SK-N-SH (cell line): ENCODE data around the gene VPS36. TPM values are rescaled to one million over a fixed set of nuclear protein-coding genes. Genes with fewer than 3 reads are reported as not detected.
A peak's percentile ranks its signal among the peaks of the same experiment; 100 is the strongest.
"Not testable (repeated sequence)": the region's sequence is repeated elsewhere in the genome, so short reads cannot be mapped to it uniquely, and the experiment has no call there.

Experiments used
- CTCF ChIA-PET: fragments of 300-600, 350-600 bp; formaldehyde crosslinking; extraction: SDS; loops from one replicate; lab custom pipeline; 2021; lab: Yijun Ruan, JAX
- POLR2A ChIA-PET: fragments of 350-600 bp; sonication (Branson Sonifier 250); formaldehyde crosslinking; extraction: SDS; loops from one replicate; lab custom pipeline; 2020; ENCODE audit warnings: antibody characterized with exemption, inconsistent platforms; lab: Yijun Ruan, JAX
- DNase-seq: peaks from one replicate; pipeline ENCODE4 v3.0.0; 2012
- H2AFZ ChIP-seq: fragments of 200-600 bp; sonication (generic); 2 replicates; pipeline ENCODE4 v1.8.1; 2016; ENCODE audit warnings: antibody characterized with exemption, mild to moderate bottlenecking, low read depth
- H3F3A ChIP-seq: fragments of 200-600 bp; sonication (generic); replicated peaks from 2 replicates; pipeline ENCODE3; 2016; ENCODE audit warnings: antibody characterized with exemption, mild to moderate bottlenecking; ENCODE audit not compliant: insufficient read depth
- H3K27ac ChIP-seq, 2 experiments: fragments of 200-500 bp in 1 of 2; fragments of 200-600 bp in 1 of 2; sonication (Bioruptor generic) in 1 of 2; sonication (generic), shearing (Covaris generic) in 1 of 2; 2 replicates each; pipeline versions ENCODE4 v1.5.1 to v1.6.1; 2014 to 2016; ENCODE audit warnings: low read depth in 2 of 2, inconsistent platforms in 1 of 2, low read length in 1 of 2, mild to moderate bottlenecking in 1 of 2, mixed read lengths in 1 of 2
- H3K27me3 ChIP-seq: fragments of 200-600 bp; sonication (generic), shearing (Covaris generic); 2 replicates; pipeline ENCODE4 v1.6.1; 2016; ENCODE audit warnings: mixed run types; ENCODE audit not compliant: insufficient read depth
- H3K36me3 ChIP-seq, 2 experiments: fragments of 200-500 bp in 1 of 2; fragments of 200-600 bp in 1 of 2; sonication (Bioruptor generic) in 1 of 2; sonication (generic) in 1 of 2; replicated peaks in 1 of 2; 2 replicates each; pipeline versions ENCODE3 to v1.5.1; 2014 to 2016; ENCODE audit warnings: low read length in 1 of 2, mild to moderate bottlenecking in 1 of 2; ENCODE audit not compliant: insufficient read depth in 2 of 2, control insufficient read depth in 1 of 2
- H3K4me1 ChIP-seq, 2 experiments: fragments of 200-500 bp in 1 of 2; fragments of 200-600 bp in 1 of 2; sonication (Bioruptor generic) in 1 of 2; sonication (generic), shearing (Covaris generic) in 1 of 2; 2 replicates each; pipeline versions ENCODE4 v1.5.1 to v1.6.1; 2014 to 2016; ENCODE audit warnings: low read depth in 1 of 2, low read length in 1 of 2, mixed run types in 1 of 2; ENCODE audit not compliant: insufficient read depth in 2 of 2, control insufficient read depth in 1 of 2
- H3K4me2 ChIP-seq: fragments of 200-600 bp; sonication (generic), shearing (Covaris generic); 2 replicates; pipeline ENCODE4 v1.6.1; 2017; ENCODE audit warnings: mixed run types
- H3K4me3 ChIP-seq, 2 experiments: fragments of 200-500 bp in 1 of 2; fragments of 200-600 bp in 1 of 2; sonication (Bioruptor generic) in 1 of 2; sonication (generic), shearing (Covaris generic) in 1 of 2; 2 replicates each; pipeline versions ENCODE4 v1.5.1 to v1.8.1; 2014 to 2016; ENCODE audit warnings: low read depth in 2 of 2, inconsistent platforms in 1 of 2, low read length in 1 of 2, mild to moderate bottlenecking in 1 of 2, mixed read lengths in 1 of 2, moderate library complexity in 1 of 2
- H3K79me2 ChIP-seq: fragments of 200-600 bp; sonication (generic); 2 replicates; pipeline ENCODE4 v1.8.1; 2017; ENCODE audit warnings: mild to moderate bottlenecking; ENCODE audit not compliant: insufficient read depth
- H3K9ac ChIP-seq: fragments of 200-600 bp; sonication (generic); 2 replicates; pipeline ENCODE4 v1.6.1; 2017; ENCODE audit warnings: mixed run types
- H3K9me2 ChIP-seq: fragments of 200-600 bp; sonication (generic); 2 replicates; pipeline ENCODE4 v1.6.1; 2017; ENCODE audit warnings: mixed run types
- H3K9me3 ChIP-seq: fragments of 200-600 bp; sonication (generic); 2 replicates; pipeline ENCODE4 v1.6.1; 2017; ENCODE audit warnings: mixed run types, mild to moderate bottlenecking, moderate library complexity
- H4K20me1 ChIP-seq: fragments of 200-600 bp; sonication (generic); 2 replicates; pipeline ENCODE4 v1.6.1; 2017; ENCODE audit warnings: mild to moderate bottlenecking, mixed run types; ENCODE audit not compliant: insufficient read depth
- NFIC ChIP-seq: IDR thresholded peaks from 2 replicates; pipeline ENCODE4 v1.4.0; 2012; ENCODE audit warnings: borderline replicate concordance
- WGBS: methylation state at CpG from one replicate; pipeline ENCODE4 v1.1.6; 2017; ENCODE audit warnings: low lambda C conversion rate; 5-methylcytosine and 5-hydroxymethylcytosine counted together
- polyA plus RNA-seq, 3 experiments: library from polyadenylated mRNA; depleted of rRNA; stranded (reverse); fragments of >200 nt; gene quantifications; 2 replicates each; pipeline ENCODE4 v1.2.3, GENCODE V29; 2012
- TF ChIP-seq, protein P1 (sequence below): IDR thresholded peaks from 2 replicates; pipeline ENCODE4; 2012

The VPS36 gene
- polyA plus RNA-seq, 1 of the 3 experiments (the other 2 are of a cell fraction): 9.9 TPM

DNA sequence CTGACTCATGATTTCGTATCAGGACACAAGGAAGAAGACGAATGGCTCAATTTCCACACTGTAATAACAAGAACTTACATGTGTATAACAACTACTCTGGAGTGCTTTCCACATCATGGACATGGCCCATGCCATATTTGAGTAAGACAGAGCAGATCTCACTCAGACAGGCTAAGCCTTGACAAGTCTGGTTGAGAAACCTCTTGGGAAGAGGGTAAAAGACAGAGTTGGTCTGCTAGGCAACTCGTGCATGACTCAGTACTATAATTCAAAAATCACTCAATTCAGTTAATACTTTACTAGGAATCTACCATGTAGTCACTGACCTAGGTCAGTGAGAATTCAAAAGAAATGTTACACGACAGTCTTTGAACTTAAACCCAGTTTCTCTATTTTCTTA is 38.8 kb downstream of the VPS36 start:
- ChIA-PET POLR2A (no interaction called here), CTCF (no interaction called here)
- Histone ChIP-seq H3K36me3 (peaks cover 46 to 48% of the 10 kb centered on the region in 2 experiments), H3K4me1 (peaks cover 0 to 20% of the 10 kb centered on the region in 2 experiments; a peak in 2 of 4 replicates), H3K9ac (no peak overlapping the region), H3K4me3 (no peak overlapping the region), H3K27ac (peak overlapping the region in 1 of 2 experiments; percentile 52; a peak in 2 of 4 replicates), H3K4me2 (no peak overlapping the region), H3K9me3 (no peaks in the 10 kb centered on the region), H2AFZ (no peak overlapping the region), H3F3A (peaks cover 24% of the 10 kb centered on the region), H4K20me1 (no peaks in the 10 kb centered on the region), H3K79me2 (peaks cover 4% of the 10 kb centered on the region; the same call in 1 of the 2 replicates), H3K27me3 (no peaks in the 10 kb centered on the region), H3K9me2 (no peaks in the 10 kb centered on the region)
- TF ChIP-seq NFIC: no peak
- TF ChIP-seq, protein P1, sequence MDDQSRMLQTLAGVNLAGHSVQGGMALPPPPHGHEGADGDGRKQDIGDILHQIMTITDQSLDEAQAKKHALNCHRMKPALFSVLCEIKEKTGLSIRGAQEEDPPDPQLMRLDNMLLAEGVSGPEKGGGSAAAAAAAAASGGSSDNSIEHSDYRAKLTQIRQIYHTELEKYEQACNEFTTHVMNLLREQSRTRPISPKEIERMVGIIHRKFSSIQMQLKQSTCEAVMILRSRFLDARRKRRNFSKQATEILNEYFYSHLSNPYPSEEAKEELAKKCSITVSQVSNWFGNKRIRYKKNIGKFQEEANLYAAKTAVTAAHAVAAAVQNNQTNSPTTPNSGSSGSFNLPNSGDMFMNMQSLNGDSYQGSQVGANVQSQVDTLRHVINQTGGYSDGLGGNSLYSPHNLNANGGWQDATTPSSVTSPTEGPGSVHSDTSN: peak; percentile 35
- WGBS: 65% methylated on average over 4 of the region's 4 CpGs
- no peak for DNase-seq

DNA sequence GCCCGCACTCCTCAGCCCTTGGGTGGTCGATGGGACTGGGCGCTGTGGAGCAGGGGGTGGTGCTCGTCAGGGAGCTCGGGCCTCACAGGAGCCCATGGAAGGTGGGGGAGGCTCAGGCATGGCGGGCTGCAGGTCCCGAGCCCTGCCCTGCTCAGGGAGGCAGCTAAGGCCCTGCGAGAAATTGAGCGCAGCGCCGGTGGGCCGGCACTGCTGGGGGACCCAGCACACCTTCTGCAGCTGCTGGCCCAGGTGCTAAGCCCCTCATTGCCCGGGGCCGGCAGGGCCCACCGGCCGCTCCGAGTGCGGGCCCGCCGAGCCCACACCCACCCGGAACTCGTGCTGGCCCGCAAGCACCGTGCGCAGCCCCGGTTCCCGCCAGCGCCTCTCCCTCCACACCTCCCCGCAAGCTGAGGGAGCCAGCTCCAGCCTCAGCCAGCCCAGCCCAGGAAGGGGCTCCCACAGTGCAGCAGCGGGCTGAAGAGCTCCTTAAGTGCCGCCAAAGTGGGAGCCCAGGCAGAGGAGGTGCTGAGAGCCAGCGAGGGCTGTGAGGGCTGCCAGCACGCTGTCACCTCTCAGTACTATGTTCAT is 42.3 kb downstream of the VPS36 start:
- ChIA-PET CTCF (interaction anchor here (1.2 to 3.1 kb wide), 2 partner anchors 20 to 43 kb away, joined by 4 to 18 read pairs; partner anchors contain the start of gene VPS36), POLR2A (interaction anchor here (1.0 kb wide), 1 partner anchor 42 kb away, joined by 4 read pairs; the partner anchor contains the start of gene VPS36)
- not testable (repeated sequence) for H3K4me2 ChIP-seq, H3K9me3 ChIP-seq, H3K9ac ChIP-seq, H3K79me2 ChIP-seq, H3K4me1 ChIP-seq, H3K27me3 ChIP-seq, DNase-seq, H3F3A ChIP-seq, H3K27ac ChIP-seq, H2AFZ ChIP-seq, H3K9me2 ChIP-seq, H3K4me3 ChIP-seq, H4K20me1 ChIP-seq
- peaks cover 16 to 24% of the 10 kb centered on the region in 2 experiments for H3K36me3 ChIP-seq
- WGBS: 100% methylated on average over 7 of the region's 33 CpGs

DNA sequence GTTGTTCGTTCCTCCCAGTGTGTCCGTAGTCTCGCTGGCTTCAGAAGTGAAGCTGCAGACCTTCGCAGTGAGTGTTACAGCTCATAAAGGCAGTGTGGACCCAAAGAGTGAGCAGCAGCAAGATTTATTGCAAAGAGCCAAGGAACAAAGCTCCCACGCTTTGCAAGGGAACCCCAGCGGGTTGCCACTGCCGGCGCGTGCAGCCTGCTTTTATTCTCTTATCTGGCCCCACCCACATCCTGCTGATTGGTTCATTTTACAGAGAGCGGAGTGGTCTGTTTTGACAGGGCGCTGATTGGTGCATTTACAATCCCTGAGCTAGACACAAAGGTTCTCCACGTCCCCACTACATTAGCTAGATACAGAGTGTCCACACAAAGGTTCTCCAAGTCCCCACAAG is 43.0 kb downstream of the VPS36 start:
- not testable (repeated sequence) for H3K27ac ChIP-seq, H3K4me1 ChIP-seq, H3K4me2 ChIP-seq, H3K9ac ChIP-seq, H3F3A ChIP-seq, H4K20me1 ChIP-seq, DNase-seq, H2AFZ ChIP-seq, H3K27me3 ChIP-seq, H3K79me2 ChIP-seq, H3K9me3 ChIP-seq, H3K4me3 ChIP-seq, H3K9me2 ChIP-seq
- ChIA-PET POLR2A (interaction anchor here (1.0 kb wide), 1 partner anchor 43 kb away, joined by 4 read pairs; the partner anchor contains the start of gene VPS36), CTCF (interaction anchor here (1.2 to 3.1 kb wide), 2 partner anchors 21 to 43 kb away, joined by 4 to 18 read pairs; partner anchors contain the start of gene VPS36)
- H3K36me3 ChIP-seq: peaks cover 10 to 16% of the 10 kb centered on the region in 2 experiments
- 94% methylated on average over 12 of the region's 12 CpGs for WGBS
